GM12865 (cell line): ENCODE measurements around the gene RAB40B.

ENCODE experiments used
- DNase-seq: peaks from one replicate; pipeline ENCODE4 v3.0.0; 2010; ENCODE audit warnings: low read depth
- H3K4me3 ChIP-seq: 2 replicates; pipeline ENCODE4 v1.5.1; 2011; ENCODE audit warnings: mild to moderate bottlenecking, low read depth, low read length, control low read depth
- TF ChIP-seq, protein P1 (sequence below): IDR thresholded peaks from 2 replicates; pipeline ENCODE4 v1.5.1; 2011; ENCODE audit warnings: low read length, control low read depth, low read depth, inconsistent platforms; ENCODE audit not compliant: insufficient read depth; ENCODE audit errors: missing control alignments

RAB40B gene

DNA sequence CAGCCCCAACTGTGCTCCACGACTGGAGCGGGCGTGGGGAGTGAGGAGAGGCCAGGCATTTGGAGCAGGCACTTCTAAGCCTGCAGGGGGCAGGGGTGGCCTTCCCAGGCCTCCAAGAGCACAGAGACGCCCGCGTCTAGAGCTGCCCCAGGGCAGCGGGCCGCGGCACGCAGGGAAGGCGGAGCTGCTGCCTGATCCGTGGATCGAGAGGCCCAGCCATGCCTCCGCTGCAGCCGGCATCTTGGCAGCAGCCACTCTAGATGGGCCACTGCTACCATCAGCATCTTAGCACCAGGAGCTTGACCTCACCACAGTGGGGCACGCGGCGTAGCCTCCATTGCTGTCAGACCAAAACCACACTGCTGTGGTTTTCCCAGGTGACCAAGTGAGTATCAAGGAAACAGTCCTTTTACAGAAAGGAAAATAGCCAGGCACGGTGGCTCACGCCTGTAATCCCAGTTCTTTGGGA is 29.8 kb downstream of the RAB40B start:
- TF ChIP-seq, protein P1, sequence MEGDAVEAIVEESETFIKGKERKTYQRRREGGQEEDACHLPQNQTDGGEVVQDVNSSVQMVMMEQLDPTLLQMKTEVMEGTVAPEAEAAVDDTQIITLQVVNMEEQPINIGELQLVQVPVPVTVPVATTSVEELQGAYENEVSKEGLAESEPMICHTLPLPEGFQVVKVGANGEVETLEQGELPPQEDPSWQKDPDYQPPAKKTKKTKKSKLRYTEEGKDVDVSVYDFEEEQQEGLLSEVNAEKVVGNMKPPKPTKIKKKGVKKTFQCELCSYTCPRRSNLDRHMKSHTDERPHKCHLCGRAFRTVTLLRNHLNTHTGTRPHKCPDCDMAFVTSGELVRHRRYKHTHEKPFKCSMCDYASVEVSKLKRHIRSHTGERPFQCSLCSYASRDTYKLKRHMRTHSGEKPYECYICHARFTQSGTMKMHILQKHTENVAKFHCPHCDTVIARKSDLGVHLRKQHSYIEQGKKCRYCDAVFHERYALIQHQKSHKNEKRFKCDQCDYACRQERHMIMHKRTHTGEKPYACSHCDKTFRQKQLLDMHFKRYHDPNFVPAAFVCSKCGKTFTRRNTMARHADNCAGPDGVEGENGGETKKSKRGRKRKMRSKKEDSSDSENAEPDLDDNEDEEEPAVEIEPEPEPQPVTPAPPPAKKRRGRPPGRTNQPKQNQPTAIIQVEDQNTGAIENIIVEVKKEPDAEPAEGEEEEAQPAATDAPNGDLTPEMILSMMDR, result peak; percentile 66
- no peak overlapping the region for H3K4me3 ChIP-seq
- peak; percentile 71 for DNase-seq

DNA sequence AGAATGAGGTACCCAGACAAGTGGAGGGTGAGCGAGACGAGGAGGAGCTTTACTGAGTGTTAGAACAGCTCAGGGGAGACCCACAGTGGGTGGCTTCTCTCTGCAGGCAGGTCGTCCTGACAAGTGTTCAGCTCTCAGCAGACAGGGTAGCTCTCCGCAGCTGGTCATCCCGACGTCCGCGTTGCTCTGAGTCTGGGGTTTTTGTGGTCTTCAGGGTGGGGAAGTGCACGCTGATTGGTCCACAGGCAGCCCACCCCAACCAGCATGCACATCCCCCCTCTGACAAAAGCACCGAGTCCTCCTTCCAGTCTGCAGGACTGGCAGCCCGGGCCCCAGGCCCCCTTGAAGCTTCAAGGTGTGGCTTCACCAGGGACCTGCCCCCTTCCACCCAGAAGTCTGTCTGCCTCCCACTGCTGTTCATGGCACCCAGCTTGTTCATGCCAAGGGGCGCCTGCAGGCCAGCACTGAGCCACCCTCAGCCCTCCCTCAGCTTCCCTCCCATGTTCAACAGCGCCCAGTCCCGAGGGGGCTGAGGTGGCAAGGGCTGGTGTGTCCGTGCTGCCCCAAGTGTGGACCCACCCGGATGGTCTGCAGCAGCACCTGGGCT is 30.4 kb downstream of the RAB40B start:
- TF ChIP-seq, protein P1, result no peak
- DNase-seq, result no peak
- H3K4me3 ChIP-seq, result no peak overlapping the region

DNA sequence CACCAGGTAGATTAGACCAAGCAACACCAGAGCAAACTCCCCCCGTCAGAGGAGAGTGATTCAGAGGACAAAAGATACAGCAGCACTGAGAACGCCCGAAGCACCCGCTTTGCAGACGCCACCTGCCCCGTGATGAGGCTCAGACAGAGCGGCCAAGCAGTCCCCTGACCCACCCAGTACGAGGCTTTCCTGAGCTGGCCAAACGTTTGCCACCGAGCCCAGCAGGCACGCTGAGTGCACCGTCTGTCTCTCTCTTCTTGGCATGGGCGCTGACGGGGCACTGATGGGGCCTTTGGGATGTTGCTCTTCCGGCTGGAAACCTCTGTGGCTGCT is 30.9 kb downstream of the RAB40B start:
- no peak overlapping the region for H3K4me3 ChIP-seq
- TF ChIP-seq, protein P1, result no peak
- DNase-seq, result no peak

DNA sequence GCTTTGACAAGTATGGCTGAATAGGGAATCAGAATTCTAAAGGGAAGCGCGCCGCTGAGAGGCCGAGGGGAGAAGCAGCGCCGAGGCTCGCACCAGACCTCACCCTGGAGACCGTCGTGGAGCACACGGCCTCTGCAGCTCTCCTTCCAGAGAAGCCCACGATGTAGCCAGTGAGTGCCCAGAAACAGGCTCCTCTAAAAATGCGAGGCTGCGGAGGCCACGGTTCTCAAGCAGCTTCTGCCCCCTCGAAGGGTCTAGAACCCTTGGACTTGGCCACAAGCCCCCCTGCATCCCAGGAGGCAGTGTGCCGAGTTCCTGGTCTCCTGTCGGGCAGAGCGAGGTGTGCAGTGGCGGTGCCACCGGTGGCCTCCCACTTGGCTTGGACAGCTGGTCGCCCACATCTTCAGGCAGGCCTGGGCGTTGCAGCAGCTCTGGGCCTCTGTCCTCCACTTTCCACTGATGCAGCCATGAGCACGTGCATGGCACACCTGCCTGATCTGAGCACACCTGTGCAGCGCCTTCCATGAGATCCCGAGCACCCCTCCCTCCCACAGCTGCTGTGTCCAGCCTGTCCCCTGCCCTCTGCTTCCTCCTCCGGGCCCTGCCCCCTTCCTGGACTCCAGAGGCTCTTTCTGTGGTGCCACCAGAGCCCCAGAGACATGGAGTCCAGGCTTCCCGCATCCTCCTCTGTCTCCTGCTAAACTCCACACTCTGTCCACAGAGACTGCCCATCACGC is 31.4 kb downstream of the RAB40B start:
- no peak overlapping the region for H3K4me3 ChIP-seq
- TF ChIP-seq, protein P1, result no peak
- DNase-seq, result no peak

DNA sequence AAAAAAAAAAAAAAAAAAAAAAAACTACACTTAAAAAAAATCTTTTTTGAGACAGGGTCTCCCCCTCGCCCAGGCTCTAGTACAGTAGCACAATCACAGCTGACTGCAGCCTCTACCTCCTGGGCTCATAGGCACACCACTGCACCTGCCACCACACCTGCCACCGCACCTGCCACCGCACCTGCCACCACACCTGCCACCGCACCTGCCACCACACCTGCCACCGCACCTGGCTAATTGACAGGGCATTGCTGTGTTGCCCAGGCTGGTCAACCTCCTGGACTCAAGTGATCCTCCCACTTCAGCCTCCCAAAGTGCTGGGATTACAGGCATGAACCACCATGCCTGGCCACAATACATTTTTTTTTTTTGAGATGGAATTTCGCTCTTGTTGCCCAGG is 32.6 kb downstream of the RAB40B start:
- TF ChIP-seq, protein P1, result no peak
- DNase-seq, result no peak
- no peak overlapping the region for H3K4me3 ChIP-seq

DNA sequence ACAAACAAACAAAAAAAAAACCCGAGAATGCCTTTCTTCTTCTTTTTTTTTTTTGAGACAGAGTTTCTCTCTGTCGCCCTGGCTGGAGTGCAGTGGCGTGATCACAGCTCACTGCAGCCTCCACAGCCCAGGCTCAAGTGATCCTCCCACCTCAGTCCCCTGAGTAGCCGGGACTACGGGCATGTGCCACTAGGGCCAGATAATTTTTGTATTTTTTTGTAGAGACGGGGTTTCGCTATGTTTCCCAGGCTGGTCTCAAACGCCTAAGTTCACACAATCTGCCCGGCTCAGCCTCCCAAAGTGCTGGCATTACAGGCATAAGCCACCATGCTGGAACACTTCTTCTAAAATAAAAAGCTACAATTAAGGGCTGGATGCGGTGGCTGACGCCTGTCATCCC is 33.3 kb downstream of the RAB40B start:
- TF ChIP-seq, protein P1, result no peak
- no peak for DNase-seq
- H3K4me3 ChIP-seq, result no peak overlapping the region
